ENCODE measurements around the gene DERA.

GRCh38 chr12:15936751-15937150 lies 25.6 kb downstream of the DERA start:
- no peak for TF ChIP-seq CTCF (conservative IDR thresholded peaks at IDR 0.05 in 1 of 2, IDR thresholded peaks at IDR 0.05 in 1 of 2; ENCODE audit: extremely low read depth in 1 of 2, insufficient read depth in 1 of 2, low read depth in 1 of 2, low read length in 2 of 2)
- no peak for TF ChIP-seq EZH2 (IDR thresholded peaks at IDR 0.05; ENCODE audit: borderline replicate concordance, low read length)

Measured in mammary epithelial cell (primary cell).